Measurements from ENCODE around the gene PJA1. TPM values are rescaled to one million over a fixed set of nuclear protein-coding genes. Genes with fewer than 3 reads are reported as not detected.

The PJA1 gene
- total RNA-seq, 3 donors from 2014 or later (not counting 1 experiment from before 2014, with no cell fraction given), result 18.5 to 23.4 (median 22.0) TPM

DNA sequence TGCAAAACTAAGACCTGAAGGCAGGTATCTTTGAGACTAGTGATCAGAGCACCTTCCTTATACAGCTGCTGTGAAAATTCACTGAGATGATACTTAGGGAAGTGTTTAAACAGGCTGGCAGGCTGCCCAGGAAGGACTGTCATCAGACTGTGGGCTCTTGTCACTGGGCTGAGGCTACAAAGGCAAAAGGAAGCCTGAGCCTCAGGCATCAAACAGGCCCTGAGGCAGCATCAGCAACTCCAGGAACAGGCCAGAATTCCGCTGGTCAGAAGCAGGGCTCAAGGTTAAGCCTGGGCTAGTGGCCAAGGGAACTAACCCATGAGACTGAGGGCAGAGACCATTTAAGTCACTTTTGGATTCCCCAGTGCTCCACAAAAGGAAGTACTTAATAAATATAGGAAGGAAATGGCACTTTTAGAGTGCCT, 12.8 kb downstream of the PJA1 start:
- H3K27ac Mint-ChIP-seq, result no peak overlapping the region
- H3K36me3 ChIP-seq (ENCODE audit: control insufficient read depth, insufficient read depth, low read length), result no peaks in the 10 kb centered on the region
- no peak for DNase-seq
- no peak for ATAC-seq
- H3K4me3 ChIP-seq (ENCODE audit: low read length), result no peak overlapping the region
- no peak overlapping the region for H3K27ac ChIP-seq (ENCODE audit: low read length)
- no peaks in the 10 kb centered on the region for H3K27me3 ChIP-seq (ENCODE audit: control insufficient read depth, insufficient read depth, low read length)
- 75% methylated on average over 1 of the region's 1 CpG for WGBS (ENCODE audit: insufficient coverage)
- intact Hi-C loops (cut with micrococcal nuclease), result no loop called here
- no peaks in the 10 kb centered on the region for H3K4me1 Mint-ChIP-seq
- no peaks in the 10 kb centered on the region for H3K9me3 ChIP-seq (ENCODE audit: control insufficient read depth, insufficient read depth, low read length)
- no peak overlapping the region for H3K4me3 Mint-ChIP-seq
- peaks cover 0 to 13% of the 10 kb centered on the region in 2 donors for H3K27me3 Mint-ChIP-seq (ENCODE audit: low read depth in 2 of 2)
- H3K4me1 ChIP-seq (ENCODE audit: control insufficient read depth, insufficient read depth, low read length), result no peaks in the 10 kb centered on the region
- TF ChIP-seq, protein P1, sequence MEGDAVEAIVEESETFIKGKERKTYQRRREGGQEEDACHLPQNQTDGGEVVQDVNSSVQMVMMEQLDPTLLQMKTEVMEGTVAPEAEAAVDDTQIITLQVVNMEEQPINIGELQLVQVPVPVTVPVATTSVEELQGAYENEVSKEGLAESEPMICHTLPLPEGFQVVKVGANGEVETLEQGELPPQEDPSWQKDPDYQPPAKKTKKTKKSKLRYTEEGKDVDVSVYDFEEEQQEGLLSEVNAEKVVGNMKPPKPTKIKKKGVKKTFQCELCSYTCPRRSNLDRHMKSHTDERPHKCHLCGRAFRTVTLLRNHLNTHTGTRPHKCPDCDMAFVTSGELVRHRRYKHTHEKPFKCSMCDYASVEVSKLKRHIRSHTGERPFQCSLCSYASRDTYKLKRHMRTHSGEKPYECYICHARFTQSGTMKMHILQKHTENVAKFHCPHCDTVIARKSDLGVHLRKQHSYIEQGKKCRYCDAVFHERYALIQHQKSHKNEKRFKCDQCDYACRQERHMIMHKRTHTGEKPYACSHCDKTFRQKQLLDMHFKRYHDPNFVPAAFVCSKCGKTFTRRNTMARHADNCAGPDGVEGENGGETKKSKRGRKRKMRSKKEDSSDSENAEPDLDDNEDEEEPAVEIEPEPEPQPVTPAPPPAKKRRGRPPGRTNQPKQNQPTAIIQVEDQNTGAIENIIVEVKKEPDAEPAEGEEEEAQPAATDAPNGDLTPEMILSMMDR (IDR thresholded peaks at IDR 0.05), result no peak
- no peaks in the 10 kb centered on the region for H3K36me3 Mint-ChIP-seq
- no peaks in the 10 kb centered on the region for H3K9me3 Mint-ChIP-seq

DNA sequence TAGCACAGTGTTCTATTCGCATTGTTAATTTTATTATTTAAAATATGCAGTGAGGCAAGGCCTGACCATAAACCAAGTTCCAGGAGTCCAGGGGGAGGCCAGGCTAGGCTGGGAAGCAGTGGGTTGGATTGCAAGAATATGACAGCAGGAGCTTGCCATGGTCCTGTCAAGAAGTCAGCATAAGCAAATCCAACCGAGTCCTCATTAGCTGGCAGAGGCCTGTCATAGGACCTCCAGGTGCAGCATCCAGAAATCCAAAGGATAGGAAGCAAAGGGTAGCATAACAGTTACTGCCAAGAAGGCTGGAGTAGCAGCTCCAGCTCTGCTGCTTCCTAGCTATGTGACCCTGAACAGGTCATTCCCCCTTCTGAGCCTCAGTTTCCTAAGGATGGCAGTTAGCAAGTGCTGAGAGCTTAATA, 13.4 kb downstream of the PJA1 start:
- H3K36me3 ChIP-seq (ENCODE audit: control insufficient read depth, insufficient read depth, low read length), result no peaks in the 10 kb centered on the region
- H3K27me3 ChIP-seq (ENCODE audit: control insufficient read depth, insufficient read depth, low read length), result no peaks in the 10 kb centered on the region
- H3K36me3 Mint-ChIP-seq, result no peaks in the 10 kb centered on the region
- peaks cover 0 to 13% of the 10 kb centered on the region in 2 donors for H3K27me3 Mint-ChIP-seq (ENCODE audit: low read depth in 2 of 2)
- 89% methylated on average over 2 of the region's 2 CpGs for WGBS (ENCODE audit: insufficient coverage)
- no peak for DNase-seq
- H3K27ac Mint-ChIP-seq, result no peak overlapping the region
- no peaks in the 10 kb centered on the region for H3K9me3 ChIP-seq (ENCODE audit: control insufficient read depth, insufficient read depth, low read length)
- no peak for ATAC-seq
- H3K27ac ChIP-seq (ENCODE audit: low read length), result no peak overlapping the region
- no peaks in the 10 kb centered on the region for H3K9me3 Mint-ChIP-seq
- H3K4me3 ChIP-seq (ENCODE audit: low read length), result no peak overlapping the region
- no peak overlapping the region for H3K4me3 Mint-ChIP-seq
- TF ChIP-seq, protein P1 (IDR thresholded peaks at IDR 0.05), result no peak
- H3K4me1 Mint-ChIP-seq, result no peaks in the 10 kb centered on the region
- H3K4me1 ChIP-seq (ENCODE audit: control insufficient read depth, insufficient read depth, low read length), result no peaks in the 10 kb centered on the region
- intact Hi-C loops (cut with micrococcal nuclease), result no loop called here

DNA sequence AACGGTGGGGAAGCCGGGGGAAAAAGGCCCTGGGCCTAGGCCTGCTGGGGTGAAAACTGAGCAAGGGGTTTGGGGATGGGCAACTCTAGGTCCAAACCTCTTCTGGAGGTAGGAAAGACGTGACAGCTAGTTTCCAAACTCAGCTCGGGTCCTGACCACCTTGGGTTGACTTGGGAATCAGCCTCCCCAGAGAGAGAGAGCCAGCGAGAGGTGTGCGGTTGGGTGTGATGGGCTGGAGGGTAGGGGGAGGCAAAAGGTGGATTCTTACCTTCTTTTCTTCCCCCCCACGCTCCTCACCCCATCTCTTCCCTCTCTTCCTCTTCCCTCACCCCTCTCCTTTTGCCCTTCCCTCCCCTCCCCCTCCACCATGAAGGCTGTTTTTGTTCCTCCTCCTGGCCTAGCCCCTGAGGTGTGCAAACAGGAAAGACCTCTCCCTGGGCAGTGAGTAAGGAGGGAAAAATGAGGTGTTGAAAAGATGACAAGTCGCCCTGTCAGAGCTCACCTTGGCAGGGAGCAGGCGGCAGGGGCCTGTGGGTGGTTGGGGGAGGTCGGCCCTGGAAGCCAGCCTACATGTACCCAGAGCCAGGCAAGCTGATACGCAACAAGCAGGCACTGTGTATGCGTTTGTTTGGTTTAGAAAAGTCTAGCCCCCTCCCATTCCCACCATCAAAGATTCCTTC, 14.8 kb downstream of the PJA1 start:
- no peaks in the 10 kb centered on the region for H3K27me3 ChIP-seq (ENCODE audit: control insufficient read depth, insufficient read depth, low read length)
- H3K36me3 ChIP-seq (ENCODE audit: control insufficient read depth, insufficient read depth, low read length), result no peaks in the 10 kb centered on the region
- Mint-ChIP-seq H3K4me1 (no peaks in the 10 kb centered on the region), H3K36me3 (no peaks in the 10 kb centered on the region), H3K27me3 (ENCODE audit: low read depth in 2 of 2) (peaks cover 0 to 13% of the 10 kb centered on the region in 2 donors), H3K27ac (no peak overlapping the region), H3K4me3 (no peak overlapping the region), H3K9me3 (no peaks in the 10 kb centered on the region)
- intact Hi-C loops (cut with micrococcal nuclease), result no loop called here
- H3K27ac ChIP-seq (ENCODE audit: low read length), result no peak overlapping the region
- H3K4me3 ChIP-seq (ENCODE audit: low read length), result no peak overlapping the region
- TF ChIP-seq, protein P1 (IDR thresholded peaks at IDR 0.05), result no peak
- H3K4me1 ChIP-seq (ENCODE audit: control insufficient read depth, insufficient read depth, low read length), result no peaks in the 10 kb centered on the region
- H3K9me3 ChIP-seq (ENCODE audit: control insufficient read depth, insufficient read depth, low read length), result no peaks in the 10 kb centered on the region
- no peak for DNase-seq
- ATAC-seq, result no peak
- WGBS (ENCODE audit: insufficient coverage), result 73% methylated on average over 7 of the region's 12 CpGs

Data from natural killer cell (primary cell).